Adipose tissue (tissue), 3 donors: ENCODE results near the gene PRDM2. TPM values are rescaled to one million over a fixed set of nuclear protein-coding genes. Genes with fewer than 3 reads are reported as not detected.

Source experiments
- H3K27ac ChIP-seq: one replicate; pipeline ENCODE4 v1.5.1; 2013; ENCODE audit warnings: low read depth, low read length
- WGBS, 3 donors: extraction: QIAGEN DNeasy Blood & Tissue Kit; methylation state at CpG; one replicate each; pipeline ENCODE4 v1.1.7; 2013; 5-methylcytosine and 5-hydroxymethylcytosine counted together
- polyA plus RNA-seq, 3 donors: library from polyadenylated mRNA; stranded (reverse); fragments of 200-250 nt; gene quantifications; one replicate each; pipeline ENCODE4 v1.2.3, GENCODE V29; 2013
- donor health status: healthy with polysubstance abuse.
- donor health status: Bipolar disorder and iron deficiency.
- donor health status: healthy.

Gene PRDM2
- polyA plus RNA-seq, 3 donors: 8.5 to 19.5 (median 13.0) TPM

DNA sequence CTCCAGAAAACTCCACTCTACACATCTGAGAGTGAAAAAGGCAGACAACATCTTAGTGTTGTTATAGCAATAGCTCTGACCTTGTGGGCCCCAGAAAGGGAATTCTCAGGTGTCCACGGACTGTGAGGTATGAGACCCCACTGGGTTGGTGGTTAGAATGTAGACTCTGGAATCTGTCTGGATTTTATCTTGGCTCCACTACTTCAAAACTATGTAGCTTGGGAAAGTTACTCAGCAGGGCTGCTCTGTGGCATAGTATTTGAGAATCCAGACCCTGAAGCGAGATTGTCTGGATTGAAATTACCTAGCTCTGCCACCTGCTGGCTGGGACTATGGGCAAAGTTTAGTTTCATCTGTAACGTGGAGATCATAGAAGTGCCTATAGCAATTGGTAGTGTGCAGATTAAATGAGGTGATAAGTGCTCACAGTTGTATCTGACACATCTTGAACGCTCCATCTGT is 25.8 kb downstream of the PRDM2 start:
- H3K27ac ChIP-seq: no peak overlapping the region

DNA sequence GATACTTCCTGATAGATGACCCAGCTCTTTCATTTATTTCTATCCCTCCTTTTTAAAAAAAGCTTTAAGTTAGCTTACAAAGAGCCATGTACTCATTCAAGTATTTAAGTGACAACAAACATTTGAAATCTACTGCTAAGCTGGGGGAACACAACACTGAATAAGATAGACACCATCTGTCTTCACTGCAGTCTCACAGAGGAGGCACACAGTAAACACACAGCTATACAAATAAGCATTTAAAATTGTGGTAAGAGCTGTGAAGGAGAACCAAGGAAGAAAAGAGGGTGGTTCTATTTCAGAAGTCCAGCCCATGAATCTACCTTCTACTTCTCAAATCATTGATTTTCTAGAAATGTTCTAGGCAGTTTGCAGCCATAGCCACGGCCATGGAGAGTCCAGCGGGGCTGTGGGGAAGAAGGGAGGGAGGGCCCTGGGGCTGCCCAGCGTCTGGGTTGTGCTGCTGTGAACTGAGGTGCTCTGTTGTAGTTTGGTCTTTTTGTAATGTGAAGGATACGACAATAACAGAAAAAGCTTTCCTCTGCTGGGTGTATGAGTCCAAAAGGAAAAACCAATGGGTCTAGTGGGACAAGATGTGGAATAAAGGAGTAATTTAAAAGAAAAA is 28.2 kb downstream of the PRDM2 start:
- 63 to 86% (median 77%) methylated on average over 4 of the region's 4 CpGs for WGBS, 3 donors
- H3K27ac ChIP-seq: no peak overlapping the region

More for the DNA sequence above, 25.8 kb downstream of the PRDM2 start:
- 48 to 55% (median 53%) methylated on average over 4 of the region's 4 CpGs for WGBS, 3 donors

DNA sequence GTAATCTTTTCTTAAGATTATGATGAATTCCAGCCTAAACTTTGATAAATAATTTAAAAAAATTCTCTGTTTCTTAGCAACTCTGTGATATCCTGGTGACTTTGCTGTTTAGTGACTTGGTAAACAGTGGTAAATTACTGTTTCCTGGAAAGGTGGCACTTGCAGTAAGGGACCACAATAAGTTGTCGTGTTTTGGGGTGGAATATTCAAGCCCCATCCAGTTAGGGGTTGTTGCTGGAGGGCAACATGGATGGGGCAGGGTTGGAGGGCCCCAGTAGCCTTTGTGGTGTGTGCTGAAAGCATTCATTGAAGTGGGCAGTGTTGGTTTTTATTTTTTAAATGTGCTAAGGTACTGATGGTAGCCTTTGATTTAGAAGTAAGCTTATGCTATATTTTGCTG is 30.3 kb downstream of the PRDM2 start:
- H3K27ac ChIP-seq: no peak overlapping the region
- 54 to 79% (median 65%) methylated on average over 1 of the region's 1 CpG for WGBS, 3 donors

DNA sequence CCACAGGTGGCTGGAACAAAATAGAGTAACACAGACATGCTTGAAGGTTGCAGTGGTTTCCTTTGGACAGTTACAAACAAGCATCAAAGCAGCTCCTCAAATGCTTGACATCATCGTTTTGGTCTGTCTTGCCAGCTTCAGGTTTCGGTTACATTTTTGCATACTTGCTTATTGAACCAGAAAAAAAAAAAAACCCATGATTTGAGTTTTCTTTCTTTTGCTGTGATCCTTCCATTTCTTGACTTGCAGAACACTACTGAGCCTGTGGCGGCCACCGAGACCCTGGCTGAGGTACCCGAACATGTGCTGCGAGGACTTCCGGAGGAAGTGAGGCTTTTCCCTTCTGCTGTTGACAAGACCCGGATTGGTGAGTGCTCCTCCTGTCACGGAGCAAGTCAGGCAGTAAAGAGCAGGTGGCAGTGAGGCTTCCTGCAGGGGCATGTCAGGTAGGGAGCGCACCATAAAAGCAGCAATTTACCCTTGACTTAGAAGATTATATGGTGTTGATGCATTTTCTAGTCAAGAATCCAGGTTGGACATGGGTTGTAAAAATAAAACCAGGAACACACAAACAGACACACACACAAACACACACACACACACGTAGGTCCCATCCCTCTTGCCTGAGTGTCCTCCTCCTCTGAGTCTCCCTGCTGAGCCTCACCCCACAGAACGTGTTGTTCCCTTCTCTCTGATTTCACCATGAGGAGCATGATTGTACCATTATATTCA is 30.9 kb downstream of the PRDM2 start:
- H3K27ac ChIP-seq: no peak overlapping the region

DNA sequence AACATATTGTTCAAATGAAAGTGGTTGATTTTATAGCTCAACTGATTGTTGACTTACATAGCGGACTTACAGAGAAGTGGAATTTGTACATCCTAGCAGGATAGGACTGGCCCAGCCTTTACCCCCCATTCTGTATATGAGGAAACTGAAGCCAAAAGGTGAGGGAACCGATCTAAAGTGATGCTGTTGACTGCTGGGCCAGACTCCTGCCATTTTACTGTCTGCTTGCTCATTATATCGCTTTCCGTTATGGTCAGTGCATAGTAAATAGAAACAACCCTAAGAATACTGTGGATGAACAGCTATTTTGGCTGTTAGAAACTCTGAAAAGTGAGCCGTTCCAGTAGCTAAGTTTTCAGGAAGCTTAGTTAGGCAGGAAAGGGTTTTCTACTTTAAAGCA is 31.9 kb downstream of the PRDM2 start:
- H3K27ac ChIP-seq: no peak overlapping the region
- 84 to 91% (median 89%) methylated on average over 5 of the region's 5 CpGs for WGBS, 3 donors

More for the DNA sequence above, 30.9 kb downstream of the PRDM2 start:
- 44 to 86% (median 51%) methylated on average over 12 of the region's 12 CpGs for WGBS, 3 donors

DNA sequence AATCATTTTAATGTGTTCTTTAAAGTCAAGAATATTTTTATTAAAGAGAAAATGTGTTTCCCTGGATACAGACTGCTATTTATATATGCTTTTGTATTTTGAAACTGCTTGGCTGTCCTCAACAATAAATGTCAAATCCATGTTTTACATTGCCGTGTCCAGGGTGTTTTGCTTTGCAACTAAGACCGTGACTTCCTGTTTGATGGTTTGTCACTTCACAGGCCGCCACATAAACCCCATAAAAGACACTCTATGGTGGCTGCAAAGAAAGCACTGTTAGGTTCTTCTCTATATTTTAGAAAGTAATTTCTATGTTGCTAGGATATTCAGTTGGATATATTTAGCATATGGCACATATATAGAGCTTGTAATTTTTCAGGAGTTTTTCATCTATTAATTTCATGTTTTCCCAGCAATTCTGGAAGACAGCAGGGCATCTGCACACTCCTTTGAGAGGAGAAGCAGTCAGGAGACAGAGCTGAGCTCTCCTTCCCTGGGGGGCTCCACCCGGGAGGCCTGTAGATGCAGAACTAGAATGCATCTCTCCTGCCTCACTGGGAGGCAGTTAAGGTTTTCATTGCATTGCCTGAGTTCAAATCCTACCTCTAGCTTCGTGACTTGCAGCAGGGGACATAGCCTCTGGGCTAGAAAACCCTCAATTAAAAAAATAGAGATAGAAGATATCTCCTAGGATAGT is 33.1 kb downstream of the PRDM2 start:
- no peak overlapping the region for H3K27ac ChIP-seq
- 49 to 86% (median 52%) methylated on average over 5 of the region's 5 CpGs for WGBS, 3 donors

DNA sequence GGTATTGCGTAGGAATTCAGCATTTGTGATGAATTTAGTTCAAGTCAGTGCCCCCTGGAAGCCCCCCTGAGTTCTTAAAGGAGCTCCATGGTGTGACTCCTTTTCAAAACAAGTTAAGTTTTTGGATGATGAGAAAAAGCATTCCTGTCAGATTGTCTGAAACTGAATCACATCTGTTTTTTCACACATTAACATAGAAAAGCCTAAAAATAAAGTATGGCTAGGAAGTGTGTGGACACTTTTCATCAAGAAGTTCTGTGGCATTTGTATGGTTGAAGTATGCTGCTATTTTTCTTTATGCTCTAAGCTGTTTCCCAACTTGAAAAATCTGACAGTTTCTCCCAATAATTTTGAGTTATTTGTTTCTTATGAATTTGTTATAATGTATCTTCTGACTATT is 33.7 kb downstream of the PRDM2 start:
- 58 to 92% (median 74%) methylated on average over 1 of the region's 1 CpG for WGBS, 3 donors
- no peak overlapping the region for H3K27ac ChIP-seq

DNA sequence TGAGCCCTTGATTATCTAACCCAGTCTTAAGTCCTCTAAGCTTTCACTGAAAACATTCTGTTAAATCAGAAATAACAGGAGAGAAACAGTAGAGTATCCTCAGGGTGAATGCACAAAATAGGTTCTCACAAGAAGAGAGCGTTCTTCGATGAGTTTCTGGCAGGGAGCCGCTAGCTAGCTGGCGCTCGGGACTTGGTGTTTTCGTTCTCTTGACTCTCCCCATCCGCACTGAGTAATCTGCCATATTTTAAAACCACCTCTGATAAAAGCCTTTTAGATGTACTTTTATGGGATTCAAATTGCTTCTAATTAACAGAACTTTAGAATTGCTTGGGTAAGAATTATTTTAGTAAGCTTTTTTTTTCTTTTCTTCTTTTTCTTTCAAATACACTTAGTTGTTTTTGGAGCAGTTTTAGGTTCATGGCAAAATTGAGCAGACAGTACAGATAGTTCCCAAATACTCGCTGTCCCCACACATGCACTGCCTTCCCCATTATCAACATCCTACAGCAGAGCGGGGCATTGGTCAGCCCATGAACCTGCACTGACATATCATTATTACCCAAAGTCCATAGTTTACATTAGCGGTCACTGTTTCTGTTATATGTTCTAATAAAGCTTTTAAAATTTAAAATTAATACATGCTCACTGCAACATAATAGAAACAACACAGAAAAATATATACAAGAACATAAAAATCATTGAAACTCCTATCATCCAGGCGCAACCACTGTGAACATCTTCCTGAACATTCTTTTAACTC is 35.4 kb downstream of the PRDM2 start:
- 96 to 99% (median 98%) methylated on average over 11 of the region's 11 CpGs for WGBS, 3 donors
- H3K27ac ChIP-seq: no peak overlapping the region

DNA sequence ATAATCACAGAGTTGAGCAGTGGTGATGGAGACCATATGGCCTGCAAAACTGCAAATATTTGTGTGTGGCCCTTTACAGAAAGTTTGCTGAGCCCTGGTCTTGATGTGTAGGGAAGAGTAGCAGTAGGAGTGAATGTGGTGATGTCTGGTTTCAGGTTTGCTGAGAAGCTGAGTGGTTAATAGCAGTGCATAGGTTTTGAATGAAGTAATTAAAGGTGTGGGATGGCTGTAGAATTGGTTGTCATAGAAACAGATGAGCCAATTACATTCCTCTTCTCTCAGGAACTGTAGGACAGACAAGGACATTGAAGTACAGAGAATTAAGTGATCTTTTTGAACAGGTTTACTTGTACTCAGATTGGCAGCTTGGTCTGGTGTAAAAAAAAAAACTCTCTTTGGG is 37.4 kb downstream of the PRDM2 start:
- no peak overlapping the region for H3K27ac ChIP-seq

DNA sequence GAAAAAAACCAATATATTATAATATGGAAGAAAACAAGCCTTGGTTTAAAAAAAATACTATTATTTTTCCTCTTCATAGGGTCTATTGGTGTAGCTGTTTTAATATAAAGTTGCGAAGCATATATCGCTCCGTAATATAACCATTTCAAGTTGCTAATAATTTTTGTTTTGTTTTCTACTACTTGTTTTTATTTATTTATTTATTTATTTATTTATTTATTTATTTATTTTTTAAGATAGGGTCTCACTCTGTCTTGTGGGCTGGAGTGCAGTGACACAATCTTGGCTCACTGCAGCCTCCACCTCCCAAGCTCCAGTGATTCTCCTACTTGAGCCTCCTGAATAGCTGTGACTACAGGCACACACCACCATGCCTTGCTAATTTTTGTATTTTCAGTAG is 46.4 kb downstream of the PRDM2 start:
- WGBS, 3 donors: 99% methylated on average over 3 of the region's 3 CpGs
- no peak overlapping the region for H3K27ac ChIP-seq

DNA sequence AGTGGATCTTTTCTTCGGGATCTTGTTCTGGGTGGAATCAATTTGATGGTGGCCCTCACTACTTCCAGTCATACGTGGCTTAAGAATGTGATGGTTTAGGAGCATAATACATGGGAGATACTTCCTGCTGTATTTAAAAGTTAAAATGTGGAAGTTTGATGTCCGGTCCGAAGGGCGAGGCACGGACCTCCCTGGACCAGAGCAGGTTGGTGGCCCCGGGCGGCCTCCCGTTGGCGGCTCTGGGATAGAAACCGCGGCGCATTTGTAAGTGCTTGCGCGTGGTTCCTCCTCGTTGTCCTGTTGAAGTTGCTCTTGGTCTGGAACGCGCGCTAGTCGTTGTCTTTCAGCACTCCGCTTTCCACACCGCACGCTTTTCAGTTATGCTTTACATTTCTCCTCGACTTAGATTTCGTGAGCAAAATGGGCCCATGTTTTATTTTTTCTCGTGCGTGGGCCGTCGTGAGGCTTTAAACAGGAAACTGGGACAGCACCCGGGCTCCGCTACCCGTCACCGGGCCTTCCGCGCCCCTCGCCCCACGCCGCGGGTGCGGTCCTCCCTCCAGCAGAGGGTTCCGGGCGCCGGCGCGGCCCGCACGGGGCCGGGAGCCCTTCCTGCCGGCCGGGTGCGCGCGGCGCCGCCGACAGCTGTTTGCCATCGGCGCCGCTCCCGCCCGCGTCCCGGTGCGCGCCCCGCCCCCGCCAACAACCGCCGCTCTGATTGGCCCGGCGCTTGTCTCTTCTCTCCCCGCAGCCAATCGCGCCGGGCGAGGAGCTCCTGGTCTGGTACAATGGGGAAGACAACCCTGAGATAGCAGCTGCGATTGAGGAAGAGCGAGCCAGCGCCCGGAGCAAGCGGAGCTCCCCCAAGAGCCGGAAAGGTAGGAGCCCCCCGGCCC is 48.9 kb downstream of the PRDM2 start:
- WGBS, 3 donors: 1% methylated on average over 69 to 83 of the region's 83 CpGs
- H3K27ac ChIP-seq: peak overlapping the region; percentile 90

DNA sequence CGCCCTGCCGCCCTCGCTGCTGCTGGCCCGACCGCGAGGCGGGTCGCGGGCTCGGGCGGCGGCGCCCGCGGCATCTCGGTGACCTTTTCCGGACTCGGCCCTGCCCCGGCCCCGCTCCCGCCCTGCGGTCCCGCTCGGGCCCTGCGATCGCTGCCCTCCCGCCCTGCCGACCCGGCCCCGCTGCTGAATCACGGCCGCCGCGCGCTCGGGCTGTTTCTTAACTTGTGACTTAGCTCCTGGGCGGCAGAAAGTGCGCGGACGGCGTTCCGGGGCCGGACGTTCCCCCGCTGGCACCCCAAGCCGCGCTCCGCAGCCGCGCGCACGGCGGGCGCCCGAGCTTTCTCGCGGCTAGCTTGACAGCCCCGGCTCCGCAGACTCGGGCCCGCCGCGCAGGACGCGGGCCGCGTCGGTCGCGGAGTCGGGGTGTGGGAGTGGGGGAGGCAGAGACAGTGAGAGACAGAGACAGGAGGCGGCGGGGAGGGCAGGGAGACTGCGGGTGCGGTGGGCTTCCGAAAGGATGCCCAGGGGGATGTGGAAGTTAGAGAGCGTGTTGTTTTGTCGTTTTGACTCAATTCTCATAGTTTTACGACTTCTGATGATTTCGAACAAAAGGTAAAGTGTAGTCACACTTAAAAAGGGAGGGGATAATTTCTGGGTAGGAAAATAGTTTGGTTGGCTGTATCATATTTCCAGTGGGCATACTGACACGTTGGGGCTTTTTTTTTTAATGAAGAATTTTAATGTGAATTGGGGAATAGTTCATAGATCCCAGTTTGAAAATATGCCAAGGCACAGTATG is 49.8 kb downstream of the PRDM2 start:
- 0 to 1% (median 0%) methylated on average over 54 to 81 of the region's 81 CpGs for WGBS, 3 donors
- peak overlapping the region; percentile 90 for H3K27ac ChIP-seq

DNA sequence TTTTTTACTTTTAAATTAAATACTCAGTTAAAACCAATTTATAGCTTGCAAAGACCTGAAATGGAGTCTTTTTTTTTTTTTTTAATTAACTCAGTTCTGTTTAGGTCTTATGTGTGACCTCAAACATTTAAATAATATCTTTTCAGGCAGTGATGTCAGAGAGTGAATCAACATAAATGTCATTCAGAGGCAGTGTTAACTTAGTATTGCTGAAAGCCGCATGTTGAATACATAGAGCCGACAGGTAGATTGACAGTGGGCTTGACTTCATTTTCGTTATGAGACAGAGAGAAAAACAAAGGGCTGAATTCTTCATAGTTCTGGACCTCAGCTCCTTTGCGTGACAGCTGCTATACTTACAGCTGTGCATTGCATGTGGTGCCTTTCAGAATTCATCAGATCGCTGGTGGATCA is 51.5 kb downstream of the PRDM2 start:
- no peak overlapping the region for H3K27ac ChIP-seq
- 58 to 90% (median 83%) methylated on average over 5 of the region's 5 CpGs for WGBS, 3 donors

DNA sequence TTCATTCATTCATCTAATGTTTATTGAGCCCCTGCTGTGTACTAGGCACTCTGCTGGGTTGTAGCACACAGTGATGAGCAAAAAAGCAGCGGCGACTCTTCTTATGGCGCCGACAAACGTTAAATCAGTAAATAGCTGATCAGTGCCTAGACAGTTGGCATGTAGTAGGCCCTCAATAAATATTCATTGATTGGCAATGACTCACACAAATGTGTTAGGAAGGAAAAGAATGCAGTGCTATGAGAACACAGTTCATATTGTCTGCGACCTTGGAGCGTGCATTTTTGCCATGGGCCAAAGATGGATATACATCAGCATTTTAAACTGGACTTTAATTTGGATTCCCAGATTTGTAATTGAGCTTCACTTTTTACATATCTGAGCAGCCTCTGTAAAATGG is 52.0 kb downstream of the PRDM2 start:
- WGBS, 3 donors: 84 to 95% (median 94%) methylated on average over 7 of the region's 7 CpGs
- no peak overlapping the region for H3K27ac ChIP-seq

DNA sequence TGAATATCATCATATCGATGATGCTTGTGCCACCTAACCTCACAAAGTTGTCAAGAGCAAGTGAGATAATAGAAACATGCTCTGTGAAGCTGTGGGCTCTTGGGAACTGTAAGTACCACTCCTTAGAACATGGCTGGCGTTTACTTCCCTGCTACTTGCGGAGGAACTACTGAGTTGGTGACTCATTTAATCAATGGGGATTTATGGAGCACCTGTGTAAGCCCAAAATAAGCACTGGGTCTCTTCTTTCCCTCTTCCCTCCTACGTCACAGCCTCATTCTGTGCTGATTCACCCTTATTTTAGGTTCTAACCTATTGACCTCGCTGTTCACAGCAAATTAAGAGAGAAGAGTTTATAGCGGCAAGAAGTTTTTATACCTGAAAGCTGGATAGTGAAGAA is 52.9 kb downstream of the PRDM2 start:
- no peak overlapping the region for H3K27ac ChIP-seq

DNA sequence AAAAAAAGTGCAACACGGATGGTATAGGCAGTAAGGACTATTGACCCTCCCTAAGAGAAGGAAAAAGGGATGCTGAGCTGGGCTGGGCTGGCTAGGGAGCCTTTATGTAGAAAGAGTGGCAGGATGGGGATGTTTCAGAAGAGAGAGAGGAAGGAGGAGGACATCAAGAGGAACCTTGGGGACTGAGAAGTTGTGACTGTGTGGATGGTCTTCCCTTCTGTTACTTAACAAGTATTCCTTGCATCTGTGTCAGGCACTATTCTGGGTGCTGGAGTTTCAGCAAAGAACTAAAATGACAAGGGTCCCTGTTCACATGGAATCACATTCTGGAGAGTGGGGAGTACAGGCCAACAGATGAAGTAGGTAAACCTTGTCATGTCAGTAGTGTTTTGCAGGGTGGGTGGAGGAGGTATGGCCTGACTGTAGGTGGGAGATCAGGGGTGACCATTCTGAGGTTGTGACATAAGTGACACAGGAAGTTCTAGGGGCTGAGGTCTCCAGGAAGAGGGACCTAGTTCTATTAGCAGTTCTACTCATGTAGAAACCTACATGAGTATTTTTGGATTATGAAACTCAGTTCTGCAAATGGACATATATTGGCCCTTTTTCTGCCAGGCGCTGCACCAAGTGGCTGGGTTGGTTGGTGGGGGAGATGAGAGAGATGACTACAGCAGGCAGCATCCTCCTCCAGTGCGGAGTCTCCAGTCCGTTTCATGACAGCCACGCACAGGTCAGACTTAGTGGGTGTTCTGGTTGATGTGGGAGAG is 53.8 kb downstream of the PRDM2 start:
- WGBS, 3 donors: 74 to 85% (median 84%) methylated on average over 5 of the region's 5 CpGs
- no peak overlapping the region for H3K27ac ChIP-seq

More for the DNA sequence above, 52.9 kb downstream of the PRDM2 start:
- 87 to 93% (median 91%) methylated on average over 6 of the region's 6 CpGs for WGBS, 3 donors
